H1 (cell line): ENCODE results near the gene AK5. TPM values are rescaled to one million over a fixed set of nuclear protein-coding genes. Genes with fewer than 3 reads are reported as not detected.

Experiments
- CTCF ChIA-PET: fragments of 300-600 bp; sonication (Branson Sonifier 250); formaldehyde crosslinking; loops from one replicate; lab custom pipeline; 2021; ENCODE audit not compliant: partially characterized antibody; lab: Charles Lee
- POLR2A ChIA-PET: fragments of 300-600 bp; sonication (Branson Sonifier 250); formaldehyde crosslinking; loops from one replicate; lab custom pipeline; 2021; ENCODE audit warnings: inconsistent platforms; ENCODE audit not compliant: partially characterized antibody; lab: Charles Lee
- DNase-seq, 2 experiments: peaks; one replicate each; pipeline versions ENCODE4 v3.0.0 to v3.0.0-alpha.2; 2010 to 2022; ENCODE audit warnings: low spot score in 2 of 2, low read depth in 1 of 2, mixed read lengths in 1 of 2
- FAIRE-seq: peaks from 2 replicates; lab custom pipeline; 2011; peaks lifted over from hg19 to GRCh38; lab: Jason Lieb, UNC
- H2AFZ ChIP-seq: 2 replicates; pipeline ENCODE4 v1.8.1; 2012; ENCODE audit warnings: low read length, inconsistent platforms
- H2AK5ac ChIP-seq: 2 replicates; pipeline ENCODE4 v1.6.1; 2013; ENCODE audit warnings: low read depth, low read length
- H2BK120ac ChIP-seq: replicated peaks from 2 replicates; pipeline ENCODE3; 2013; ENCODE audit warnings: low read depth, low read length, inconsistent platforms
- H2BK12ac ChIP-seq: 2 replicates; pipeline ENCODE4 v1.6.1; 2013; ENCODE audit warnings: low read depth, low read length
- H2BK15ac ChIP-seq: 2 replicates; pipeline ENCODE4 v1.6.1; 2013; ENCODE audit warnings: low read length
- H2BK20ac ChIP-seq: 2 replicates; pipeline ENCODE4 v1.6.1; 2013; ENCODE audit warnings: low read length
- H2BK5ac ChIP-seq: 2 replicates; pipeline ENCODE4 v1.6.1; 2013; ENCODE audit warnings: low read depth, low read length
- H3K14ac ChIP-seq: 2 replicates; pipeline ENCODE4 v1.6.1; 2013; ENCODE audit warnings: inconsistent platforms; ENCODE audit not compliant: insufficient read length
- H3K18ac ChIP-seq: 2 replicates; pipeline ENCODE4 v1.6.1; 2013; ENCODE audit warnings: low read length; ENCODE audit errors: extremely low read depth
- H3K23ac ChIP-seq: 2 replicates; pipeline ENCODE4 v1.6.1; 2013; ENCODE audit warnings: inconsistent platforms; ENCODE audit not compliant: insufficient read length
- H3K23me2 ChIP-seq: 2 replicates; pipeline ENCODE4 v1.6.1; 2013; ENCODE audit warnings: low read depth, low read length
- H3K27ac ChIP-seq: 2 replicates; pipeline ENCODE4 v1.6.1; 2011; ENCODE audit warnings: low read depth, low read length, inconsistent platforms
- H3K27me3 ChIP-seq, 4 experiments: replicated peaks in 1 of 4; 1 replicate in 1 of 4; 2 replicates in 3 of 4; pipeline versions ENCODE4 v1.6.1 to v1.8.1; 2011 to 2013; ENCODE audit warnings: low read length in 3 of 4, mild to moderate bottlenecking in 3 of 4, inconsistent platforms in 2 of 4, mixed read lengths in 2 of 4, moderate library complexity in 1 of 4; ENCODE audit not compliant: control insufficient read depth in 3 of 4, insufficient read depth in 3 of 4; ENCODE audit errors: extremely low read depth in 1 of 4
- H3K36me3 ChIP-seq, 4 experiments: 2 replicates each; pipeline versions ENCODE4 v1.6.1 to v1.8.1; 2011 to 2013; ENCODE audit warnings: mild to moderate bottlenecking in 4 of 4, low read length in 3 of 4, moderate library complexity in 2 of 4, control low read depth in 1 of 4, inconsistent platforms in 1 of 4; ENCODE audit not compliant: insufficient read depth in 4 of 4, control insufficient read depth in 2 of 4
- H3K4ac ChIP-seq: replicated peaks from 2 replicates; pipeline ENCODE3; 2013; ENCODE audit warnings: low read length, low read depth, mixed read lengths, inconsistent platforms; ENCODE audit not compliant: insufficient read length
- H3K4me1 ChIP-seq, 4 experiments: replicated peaks in 1 of 4; 1 replicate in 1 of 4; 2 replicates in 3 of 4; pipeline versions ENCODE4 v1.6.1 to v1.8.1; 2011 to 2013; ENCODE audit warnings: low read length in 3 of 4, inconsistent platforms in 2 of 4, mixed read lengths in 1 of 4; ENCODE audit not compliant: insufficient read depth in 4 of 4, control insufficient read depth in 3 of 4
- H3K4me2 ChIP-seq, 2 experiments: 2 replicates each; pipeline versions ENCODE4 v1.6.1 to v1.8.1; 2011 to 2013; ENCODE audit warnings: low read depth in 2 of 2, low read length in 2 of 2, control low read depth in 1 of 2, inconsistent platforms in 1 of 2, mild to moderate bottlenecking in 1 of 2; ENCODE audit not compliant: insufficient read depth in 1 of 2
- H3K4me3 ChIP-seq, 4 experiments: fragments of 200-600, 300-600 bp in 1 of 4; sonication (generic), shearing (Covaris generic), sonication (Bioruptor Twin) in 1 of 4; 2 replicates each; pipeline versions ENCODE4 v1.5.1 to v1.8.1; 2011 to 2016; ENCODE audit warnings: low read length in 4 of 4, low read depth in 3 of 4, control low read depth in 2 of 4, inconsistent platforms in 2 of 4, mild to moderate bottlenecking in 2 of 4, mixed read lengths in 1 of 4, moderate library complexity in 1 of 4; ENCODE audit not compliant: insufficient read depth in 2 of 4; ENCODE audit errors: extremely low read depth in 1 of 4
- H3K56ac ChIP-seq: replicated peaks from 2 replicates; pipeline ENCODE3; 2013; ENCODE audit warnings: low read depth, mild to moderate bottlenecking, mixed read lengths, low read length, inconsistent platforms; ENCODE audit not compliant: insufficient read length
- H3K79me1 ChIP-seq: 2 replicates; pipeline ENCODE4 v1.6.1; 2013; ENCODE audit warnings: low read depth, low read length, control low read depth
- H3K79me2 ChIP-seq, 2 experiments: 2 replicates each; pipeline versions ENCODE4 v1.6.1 to v1.8.1; 2012 to 2013; ENCODE audit warnings: low read length in 2 of 2, mild to moderate bottlenecking in 2 of 2, inconsistent platforms in 1 of 2; ENCODE audit not compliant: insufficient read depth in 2 of 2, control insufficient read depth in 1 of 2
- H3K9ac ChIP-seq, 4 experiments: replicated peaks in 1 of 4; 1 replicate in 1 of 4; 2 replicates in 3 of 4; pipeline versions ENCODE4 v1.6.1 to v1.8.1; 2011 to 2013; ENCODE audit warnings: low read depth in 3 of 4, low read length in 3 of 4, control low read depth in 2 of 4, mild to moderate bottlenecking in 2 of 4, moderate library complexity in 2 of 4, inconsistent platforms in 1 of 4; ENCODE audit errors: extremely low read depth in 1 of 4
- H3K9me3 ChIP-seq, 2 experiments: 2 replicates each; pipeline versions ENCODE4 v1.6.1 to v1.8.1; 2012 to 2013; ENCODE audit warnings: mild to moderate bottlenecking in 2 of 2, moderate library complexity in 2 of 2, control low read depth in 1 of 2, inconsistent platforms in 1 of 2, low read depth in 1 of 2, low read length in 1 of 2, mixed read lengths in 1 of 2; ENCODE audit not compliant: insufficient read depth in 2 of 2
- H4K20me1 ChIP-seq, 2 experiments: replicated peaks in 1 of 2; 2 replicates each; pipeline versions ENCODE3 to v1.8.1; 2011 to 2013; ENCODE audit warnings: inconsistent platforms in 2 of 2, low read length in 2 of 2, mild to moderate bottlenecking in 1 of 2; ENCODE audit not compliant: insufficient read depth in 2 of 2, control insufficient read depth in 1 of 2
- H4K5ac ChIP-seq: 2 replicates; pipeline ENCODE4 v1.6.1; 2013; ENCODE audit warnings: low read length, low read depth, mixed read lengths, inconsistent platforms; ENCODE audit not compliant: insufficient read length
- H4K8ac ChIP-seq: 2 replicates; pipeline ENCODE4 v1.8.0; 2013; ENCODE audit warnings: mild to moderate bottlenecking, moderate library complexity, low read length, inconsistent platforms; ENCODE audit not compliant: insufficient read depth; ENCODE audit errors: extremely low read depth
- H4K91ac ChIP-seq: replicated peaks from 2 replicates; pipeline ENCODE3; 2013; ENCODE audit warnings: low read length, mixed read lengths, inconsistent platforms; ENCODE audit not compliant: insufficient read length
- KDM1A ChIP-seq: fragments of 200-600, 300-600 bp; sonication (generic); IDR thresholded peaks from 2 replicates; pipeline ENCODE4 v1.7.1; 2016; ENCODE audit warnings: mild to moderate bottlenecking, low read length, borderline replicate concordance
- NANOG ChIP-seq: IDR thresholded peaks from 2 replicates; pipeline ENCODE4 v1.6.1; 2011; ENCODE audit warnings: low read length, low read depth, mild to moderate bottlenecking, inconsistent platforms; ENCODE audit not compliant: insufficient read depth, poor library complexity, severe bottlenecking
- PHF8 ChIP-seq: fragments of 200-600 bp; sonication (generic); conservative IDR thresholded peaks from 2 replicates; pipeline ENCODE4 v1.7.1; 2012; ENCODE audit warnings: low read depth, mild to moderate bottlenecking, inconsistent platforms, low read length, moderate library complexity
- WGBS, 2 experiments: shearing (Covaris generic) in 1 of 2; methylation state at CpG; one replicate each; pipeline versions ENCODE4 v1.1.6 to v1.1.7; 2013 to 2015; ENCODE audit warnings: low lambda C conversion rate in 2 of 2, mixed read lengths in 2 of 2, inconsistent platforms in 1 of 2, low coverage in 1 of 2, missing lambda C conversion rate in 1 of 2; ENCODE audit not compliant: insufficient replicate concordance in 2 of 2, insufficient coverage in 1 of 2, insufficient read length in 1 of 2; ENCODE audit errors: extremely low coverage in 1 of 2, missing lambda C conversion rate in 1 of 2; 5-methylcytosine and 5-hydroxymethylcytosine counted together
- polyA plus RNA-seq, 7 experiments: library from polyadenylated mRNA; depleted of rRNA in 3 of 7; stranded (reverse) in 5 of 7; unstranded in 2 of 7; fragments of >200 nt in 5 of 7; fragments of 200-250 nt in 2 of 7; gene quantifications; 1 replicate in 5 of 7; 2 replicates in 1 of 7; 4 replicates in 1 of 7; pipeline versions ENCODE4 v1.2.1 to v1.2.3, GENCODE V29; 2011 to 2013; ENCODE audit warnings: missing spikeins in 2 of 7, mixed read lengths in 2 of 7
- total RNA-seq: library from RNA; stranded (reverse); fragmentation: NEBNext Ultra II Directional; extraction: Animal tissue kit (Norgen Biotek cat#: 25700); gene quantifications from 2 replicates; pipeline ENCODE4 v1.2.1, GENCODE V29; 2021

Gene AK5
- total and polyA plus RNA-seq, 2 of the 8 experiments (the other 6 are each of a cell fraction or from before 2014, with no cell fraction given) = 2.0 to 7.1 TPM

- FAIRE-seq = no peak
- H2BK20ac ChIP-seq = no peak overlapping the region
- H3K9ac ChIP-seq = no peak overlapping the region
- H4K5ac ChIP-seq = no peak overlapping the region
- H2BK12ac ChIP-seq = no peak overlapping the region
- H3K56ac ChIP-seq = no peak overlapping the region
- H3K4me2 ChIP-seq = no peak overlapping the region
- no peak for DNase-seq
- H3K9me3 ChIP-seq = no peaks in the 10 kb centered on the region
- H3K14ac ChIP-seq = no peak overlapping the region
- H2AK5ac ChIP-seq = no peak overlapping the region
- no peak overlapping the region for H3K4me3 ChIP-seq
- H3K23ac ChIP-seq = no peak overlapping the region
- POLR2A ChIA-PET = interaction anchor here (1.8 kb wide), 1 partner anchor 29 kb away, joined by 5 read pairs; the partner anchor contains the start of gene AK5
- H4K20me1 ChIP-seq = no peaks in the 10 kb centered on the region
- no peak overlapping the region for H3K27ac ChIP-seq
- no peak overlapping the region for H4K8ac ChIP-seq
- 79% methylated on average over 3 of the region's 3 CpGs; no CpG with 5 or more reads in 1 of the 2 experiments for WGBS, 2 experiments
- H2BK15ac ChIP-seq = no peak overlapping the region
- H2AFZ ChIP-seq = no peak overlapping the region
- H4K91ac ChIP-seq = no peak overlapping the region
- no peaks in the 10 kb centered on the region for H3K36me3 ChIP-seq
- H3K27me3 ChIP-seq = no peaks in the 10 kb centered on the region
- H3K79me1 ChIP-seq = no peaks in the 10 kb centered on the region
- no peak overlapping the region for H3K18ac ChIP-seq
- H3K79me2 ChIP-seq = no peaks in the 10 kb centered on the region
- H3K23me2 ChIP-seq = no peaks in the 10 kb centered on the region
- H3K4ac ChIP-seq = no peak overlapping the region
- CTCF ChIA-PET = interaction anchor here (1.0 to 1.5 kb wide), 2 partner anchors 29 to 157 kb away, joined by 4 read pairs; partner anchors contain the start of gene AK5
- H2BK5ac ChIP-seq = no peak overlapping the region
- H3K4me1 ChIP-seq = no peaks in the 10 kb centered on the region
- H2BK120ac ChIP-seq = no peak overlapping the region
- TF ChIP-seq PHF8 (no peak), KDM1A (no peak), NANOG (no peak)
Measured at GRCh38 chr1:77310924-77311323, 29.1 kb downstream of the AK5 start.
